Cardiac fibroblast (primary cell): ENCODE data around the gene MOG.
A peak's percentile ranks its signal among the peaks of the same experiment; 100 is the strongest.

Source experiments
- DNase-seq, 2 donors: peaks; one replicate each; pipeline versions ENCODE4 v3.0.0 to v3.0.0-alpha.2; 2010; ENCODE audit warnings: low read depth in 2 of 2
- H3K4me3 ChIP-seq, 2 donors: replicated peaks in 1 of 2; 1 replicate in 1 of 2; 2 replicates in 1 of 2; pipeline ENCODE4 v1.5.1; 2011; ENCODE audit warnings: low read depth in 2 of 2, low read length in 2 of 2, mild to moderate bottlenecking in 2 of 2, moderate library complexity in 1 of 2
- TF ChIP-seq, protein P1 (sequence below): IDR thresholded peaks from one replicate; pipeline ENCODE4 v1.5.1; 2011; ENCODE audit warnings: low read depth, mild to moderate bottlenecking, low read length, inconsistent platforms

Gene MOG

GRCh38 chr6:29630315-29630714 is 26.6 kb upstream of the MOG start:
- no peak overlapping the region for H3K4me3 ChIP-seq
- no peak for DNase-seq
- TF ChIP-seq, protein P1, sequence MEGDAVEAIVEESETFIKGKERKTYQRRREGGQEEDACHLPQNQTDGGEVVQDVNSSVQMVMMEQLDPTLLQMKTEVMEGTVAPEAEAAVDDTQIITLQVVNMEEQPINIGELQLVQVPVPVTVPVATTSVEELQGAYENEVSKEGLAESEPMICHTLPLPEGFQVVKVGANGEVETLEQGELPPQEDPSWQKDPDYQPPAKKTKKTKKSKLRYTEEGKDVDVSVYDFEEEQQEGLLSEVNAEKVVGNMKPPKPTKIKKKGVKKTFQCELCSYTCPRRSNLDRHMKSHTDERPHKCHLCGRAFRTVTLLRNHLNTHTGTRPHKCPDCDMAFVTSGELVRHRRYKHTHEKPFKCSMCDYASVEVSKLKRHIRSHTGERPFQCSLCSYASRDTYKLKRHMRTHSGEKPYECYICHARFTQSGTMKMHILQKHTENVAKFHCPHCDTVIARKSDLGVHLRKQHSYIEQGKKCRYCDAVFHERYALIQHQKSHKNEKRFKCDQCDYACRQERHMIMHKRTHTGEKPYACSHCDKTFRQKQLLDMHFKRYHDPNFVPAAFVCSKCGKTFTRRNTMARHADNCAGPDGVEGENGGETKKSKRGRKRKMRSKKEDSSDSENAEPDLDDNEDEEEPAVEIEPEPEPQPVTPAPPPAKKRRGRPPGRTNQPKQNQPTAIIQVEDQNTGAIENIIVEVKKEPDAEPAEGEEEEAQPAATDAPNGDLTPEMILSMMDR = no peak

DNA sequence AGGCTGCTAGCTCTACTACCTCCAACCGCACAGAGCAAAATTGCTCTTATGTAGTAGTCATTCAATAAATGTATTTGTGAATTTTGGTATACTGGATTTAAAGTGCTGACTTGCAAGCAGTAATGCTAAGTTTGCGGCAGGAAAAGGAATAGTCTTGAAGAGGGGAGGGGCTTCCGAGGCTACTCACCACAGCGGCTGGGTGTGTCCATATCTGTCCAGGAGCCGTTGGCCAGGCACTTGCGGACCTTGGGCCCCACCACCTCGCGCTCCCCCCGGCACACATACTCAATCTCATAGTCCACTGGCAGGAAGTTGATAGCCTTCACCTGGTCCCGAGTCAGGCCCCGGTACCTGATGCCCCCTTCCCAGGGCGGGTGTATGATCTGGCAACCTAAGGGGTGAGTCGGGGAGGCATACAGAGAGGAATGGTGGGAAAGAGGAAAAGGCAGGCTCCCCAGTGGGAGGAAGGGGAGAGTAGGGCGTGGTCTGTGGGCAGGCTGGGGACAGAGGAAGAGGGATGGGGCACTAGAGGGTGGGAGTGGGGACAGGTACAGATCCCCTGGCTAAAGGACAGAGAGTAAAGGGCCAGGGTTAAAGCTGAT is 25.6 kb upstream of the MOG start:
- H3K4me3 ChIP-seq = peak overlapping the region; percentile 15 to 18
- TF ChIP-seq, protein P1 = no peak
- DNase-seq = peak in 1 of 2 donors; percentile 8

DNA sequence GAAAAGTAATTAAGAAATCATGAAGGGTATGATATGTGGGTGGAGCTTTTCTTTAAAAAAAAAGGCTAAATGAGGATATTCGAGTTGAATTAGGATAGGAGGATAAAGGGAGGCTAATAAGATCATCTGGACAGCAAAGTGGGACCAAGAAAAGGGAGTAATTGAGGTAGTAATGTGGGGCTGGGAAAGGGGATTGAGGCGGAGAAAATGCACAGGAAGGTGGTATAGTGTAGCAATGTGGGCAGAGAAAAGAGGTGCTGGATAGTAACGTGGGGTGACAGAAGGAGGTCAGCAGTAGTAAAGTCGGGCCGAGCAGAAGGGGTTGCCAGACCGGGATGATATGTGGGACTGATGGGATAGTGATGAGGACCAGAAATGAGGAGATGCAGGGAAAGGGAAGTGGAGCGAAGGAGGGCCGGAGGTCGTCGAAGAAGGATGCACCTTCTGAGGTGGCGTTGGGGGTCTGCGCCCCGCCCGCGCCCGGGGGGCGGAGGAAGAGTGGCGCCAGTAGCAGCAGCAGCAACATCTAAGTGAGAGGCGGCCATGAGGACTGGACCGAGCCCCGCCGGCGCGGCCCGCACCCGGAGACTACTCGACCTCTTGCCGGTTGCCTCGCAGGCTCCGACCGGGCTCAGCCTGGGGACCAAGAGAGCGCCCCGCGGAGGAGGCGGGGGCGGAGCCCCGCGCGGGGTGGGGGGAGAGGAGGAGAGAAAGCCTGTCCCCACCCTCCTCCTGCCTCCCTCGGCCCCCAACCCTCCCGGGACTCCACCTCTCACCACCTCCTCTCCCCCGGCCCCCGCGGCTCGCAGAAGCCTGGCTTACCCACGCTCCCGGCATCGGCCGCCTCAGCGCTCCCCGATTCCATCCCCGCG is 24.8 kb upstream of the MOG start:
- DNase-seq = peak; percentile 51 to 78
- TF ChIP-seq, protein P1 = no peak
- H3K4me3 ChIP-seq = peak overlapping the region; percentile 63 to 69

- peak; percentile 83 to 94 for DNase-seq
- TF ChIP-seq, protein P1 = no peak
Measured at GRCh38 chr6:29632789-29633533, 23.9 kb upstream of the MOG start, which contains the start of gene GABBR1. TSS of gene GABBR1 (minus strand) at chr6:29633183. CDS start at chr6:29632385, 798 bp downstream.

DNA sequence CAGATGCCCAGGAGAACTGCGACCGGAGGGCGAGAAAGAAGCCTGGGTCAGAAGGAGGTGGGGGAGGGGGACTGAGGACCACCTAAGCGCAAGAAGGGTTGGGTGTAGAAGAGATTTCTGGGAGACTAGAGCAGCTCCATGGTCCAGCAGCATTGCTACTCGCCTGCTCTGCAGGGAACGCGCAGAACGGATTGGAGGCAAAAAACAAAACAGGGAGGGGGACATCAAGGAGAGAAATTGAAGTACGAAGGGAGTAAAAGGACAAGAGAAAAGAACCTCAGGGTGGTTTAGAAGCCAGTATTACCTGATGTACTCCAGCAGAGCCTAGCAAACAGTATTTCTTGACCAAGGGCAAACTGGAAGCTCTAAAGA is 23.4 kb upstream of the MOG start:
- DNase-seq = no peak
- TF ChIP-seq, protein P1 = no peak
- H3K4me3 ChIP-seq = peak overlapping the region; percentile 63 to 69

More at GRCh38 chr6:29632789-29633533, 23.9 kb upstream of the MOG start, which contains the start of gene GABBR1:
- H3K4me3 ChIP-seq = peak within 1 kb of the TSS; percentile 63 to 69

GRCh38 chr6:29637247-29637646 is 19.6 kb upstream of the MOG start:
- H3K4me3 ChIP-seq = no peak overlapping the region
- TF ChIP-seq, protein P1 = no peak
- DNase-seq = no peak
